Activated naive CD4-positive, alpha-beta T cell (primary cell): Measurements from ENCODE around the gene CFB.
"Not testable (repeated sequence)": the region's sequence is repeated elsewhere in the genome, so short reads cannot be mapped to it uniquely, and the experiment has no call there.

ENCODE experiments used
- DNase-seq, 4 experiments: peaks; one replicate each; lab custom pipeline; 2025; lab: John Stamatoyannopoulos, UW

Gene CFB

GRCh38 chr6:31945507-31946369, at the start of gene CFB:
Gene CFB, plus strand, starts transcription at chr6:31946095. Its CDS starts 127 bp downstream, at chr6:31946222.
- no peak for DNase-seq

- no peak for DNase-seq
Measured at GRCh38 chr6:31896493-31896855, 49.4 kb upstream of the CFB start.

- peak in 1 of 4 experiments; percentile 41 for DNase-seq
Measured at GRCh38 chr6:31896856-31897611, 48.9 kb upstream of the CFB start.

GRCh38 chr6:31897612-31898382, 48.1 kb upstream of the CFB start, which contains the start of gene EHMT2:
Gene EHMT2, minus strand, starts transcription at chr6:31897698. Its CDS starts 21 bp downstream, at chr6:31897677.
- peak; percentile 61 to 83 (median 68) for DNase-seq

- peak in 1 of 4 experiments; percentile 24 for DNase-seq
Measured at GRCh38 chr6:31898383-31899011, 47.4 kb upstream of the CFB start.

- no peak for DNase-seq
Measured at GRCh38 chr6:31899215-31899614, 46.7 kb upstream of the CFB start.

- no peak for DNase-seq
Measured at GRCh38 chr6:31899882-31900722, 45.8 kb upstream of the CFB start.

GRCh38 chr6:31900917-31901414, 44.9 kb upstream of the CFB start:
- no peak for DNase-seq

GRCh38 chr6:31901415-31901952, 44.4 kb upstream of the CFB start:
- peak; percentile 40 to 76 (median 67) for DNase-seq

GRCh38 chr6:31901953-31902643, 43.8 kb upstream of the CFB start, which contains the start of gene ZBTB12:
Gene ZBTB12, minus strand, starts transcription at chr6:31902086. Its CDS starts 781 bp downstream, at chr6:31901305.
- peak; percentile 49 to 82 (median 70) for DNase-seq

GRCh38 chr6:31903957-31904356, 41.9 kb upstream of the CFB start:
- no peak for DNase-seq

GRCh38 chr6:31905041-31905440, 40.9 kb upstream of the CFB start:
- no peak for DNase-seq

- no peak for DNase-seq
Measured at GRCh38 chr6:31906122-31906521, 39.8 kb upstream of the CFB start.

GRCh38 chr6:31906727-31907126, 39.2 kb upstream of the CFB start:
- DNase-seq, result not testable (repeated sequence)

- no peak for DNase-seq
Measured at GRCh38 chr6:31907158-31907813, 38.6 kb upstream of the CFB start.

- not testable (repeated sequence) for DNase-seq
Measured at GRCh38 chr6:31908255-31908654, 37.6 kb upstream of the CFB start.

GRCh38 chr6:31908791-31909190, 37.1 kb upstream of the CFB start:
- DNase-seq, result no peak

- DNase-seq, result not testable (repeated sequence)
Measured at GRCh38 chr6:31909298-31909697, 36.6 kb upstream of the CFB start.
